GM12892 (cell line): Measurements from ENCODE around the gene BAZ2B.

Experiments
- POLR2A ChIP-seq: IDR thresholded peaks from 2 replicates; pipeline ENCODE4 v1.6.1; 2011; ENCODE audit warnings: low read depth, low read length, control low read depth
- POLR2AphosphoS5 ChIP-seq: IDR thresholded peaks from 2 replicates; pipeline ENCODE4 v1.6.1; 2011; ENCODE audit warnings: low read depth, low read length, control low read depth
- TAF1 ChIP-seq: IDR thresholded peaks from 2 replicates; pipeline ENCODE4 v1.6.1; 2011; ENCODE audit warnings: low read depth, mild to moderate bottlenecking, control low read depth, low read length, borderline replicate concordance

- no peak for TF ChIP-seq POLR2A
- TF ChIP-seq POLR2AphosphoS5, result no peak
- TF ChIP-seq TAF1, result no peak
Observed at GRCh38 chr2:159322419-159322818, 293.9 kb downstream of the BAZ2B start.
